Head of caudate nucleus (tissue), 42 donors: ENCODE measurements around the gene HOXD11.

Source experiments
- DNase-seq, 42 donors: peaks; one replicate each; pipeline versions ENCODE4 v3.0.0 to v3.0.0-alpha.2; 2020 to 2021; ENCODE audit warnings: mixed read lengths in 7 of 42
- intact Hi-C: fragments of 100-400 bp; cut with DNase I; formaldehyde crosslinking; loops from one replicate; pipeline ENCODE4 v1.15.0; 2022

HOXD11 gene

GRCh38 chr2:176100547-176101140, 6.4 kb upstream of the HOXD11 start:
- intact Hi-C loops = no loop called here
- DNase-seq = peak in 1 of 42 donors; percentile 1

- intact Hi-C loops = no loop called here
- DNase-seq = no peak
Measured at GRCh38 chr2:176101216-176101830, 5.8 kb upstream of the HOXD11 start.

- intact Hi-C loops = no loop called here
- DNase-seq = no peak
Measured at GRCh38 chr2:176101842-176102241, 5.2 kb upstream of the HOXD11 start.

DNA sequence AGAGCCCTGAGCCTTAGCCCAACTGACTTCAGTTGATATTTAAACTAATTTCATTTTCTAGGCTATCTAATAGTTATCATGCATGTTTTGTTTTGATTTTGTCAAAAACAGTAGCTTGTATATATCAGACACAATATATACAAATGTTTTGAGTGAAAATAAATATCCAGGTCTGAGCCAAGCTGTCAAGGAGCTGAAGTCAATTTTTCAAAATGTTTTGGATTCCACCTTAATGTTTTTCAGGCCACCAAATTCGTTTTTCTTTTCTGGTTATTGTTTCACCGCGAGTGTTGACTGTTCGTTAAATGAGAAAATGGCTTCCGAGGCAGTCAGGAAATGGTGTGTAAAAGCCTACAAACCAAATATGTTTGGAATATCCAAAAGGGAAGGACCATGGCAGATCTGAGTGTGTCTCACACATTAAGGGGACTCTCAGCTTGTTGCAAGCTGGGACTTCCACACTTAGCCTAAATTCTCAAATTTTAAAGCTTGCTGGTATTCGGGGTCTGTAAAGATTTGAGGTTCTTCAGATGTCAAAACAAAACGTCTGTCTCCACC, 4.7 kb upstream of the HOXD11 start:
- intact Hi-C loops = no loop called here
- no peak for DNase-seq

- intact Hi-C loops = no loop called here
- DNase-seq = no peak
Measured at GRCh38 chr2:176103194-176103593, 3.9 kb upstream of the HOXD11 start.

- intact Hi-C loops = no loop called here
- DNase-seq = no peak
Measured at GRCh38 chr2:176103742-176104315, 3.3 kb upstream of the HOXD11 start.

- no peak for DNase-seq
- intact Hi-C loops = no loop called here
Measured at GRCh38 chr2:176104316-176105077, 2.6 kb upstream of the HOXD11 start.

GRCh38 chr2:176105078-176105729, 1.9 kb upstream of the HOXD11 start:
- intact Hi-C loops = no loop called here

DNA sequence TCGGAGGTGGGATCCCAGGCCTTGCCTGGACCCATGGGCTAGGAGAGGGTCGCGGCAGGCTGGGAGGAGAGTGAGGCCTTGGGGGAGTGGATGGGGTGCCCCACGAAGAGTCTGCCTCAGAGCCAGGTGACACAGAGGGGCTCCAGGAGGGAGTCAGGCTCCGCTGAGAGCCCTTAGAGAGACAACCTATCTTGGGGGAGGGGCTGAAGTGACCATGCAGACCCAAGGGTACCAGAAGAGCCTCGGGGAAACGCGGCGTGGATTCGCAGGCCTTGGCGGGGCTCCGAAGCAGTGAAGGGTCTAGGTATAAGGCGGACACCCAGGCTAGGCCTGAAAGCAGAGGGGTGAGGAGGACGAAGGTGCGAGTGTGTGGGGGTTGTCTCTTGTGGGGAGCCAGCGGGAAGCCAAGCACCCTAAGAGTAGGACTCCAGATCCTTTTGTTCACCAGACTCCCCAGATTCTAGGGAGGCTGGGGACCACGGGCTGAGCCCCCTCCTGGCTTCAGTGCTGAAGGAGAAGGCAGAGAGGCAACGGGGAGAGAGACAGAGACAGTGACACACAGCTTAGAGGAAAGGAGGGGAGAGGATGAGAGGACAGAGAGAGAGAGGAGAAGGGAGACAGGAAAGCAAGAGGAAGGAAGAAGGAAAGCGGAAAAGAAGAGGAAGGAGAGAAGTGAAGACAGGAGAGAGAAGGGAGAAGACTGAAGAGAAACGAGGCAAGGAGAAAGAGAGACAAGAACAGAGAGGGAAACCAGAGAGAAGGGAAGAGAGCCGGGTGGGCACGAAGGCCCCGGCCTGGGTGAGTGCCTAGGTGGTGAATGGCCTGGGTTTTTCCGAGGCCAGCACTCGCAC, 1.1 kb upstream of the HOXD11 start:
- intact Hi-C loops = no loop called here
- no peak for DNase-seq

More at GRCh38 chr2:176105078-176105729, 1.9 kb upstream of the HOXD11 start:
- DNase-seq = no peak

- intact Hi-C loops = no loop called here
- DNase-seq = no peak
Measured at GRCh38 chr2:176107731-176108181, 676 bp downstream of the HOXD11 start.

DNA sequence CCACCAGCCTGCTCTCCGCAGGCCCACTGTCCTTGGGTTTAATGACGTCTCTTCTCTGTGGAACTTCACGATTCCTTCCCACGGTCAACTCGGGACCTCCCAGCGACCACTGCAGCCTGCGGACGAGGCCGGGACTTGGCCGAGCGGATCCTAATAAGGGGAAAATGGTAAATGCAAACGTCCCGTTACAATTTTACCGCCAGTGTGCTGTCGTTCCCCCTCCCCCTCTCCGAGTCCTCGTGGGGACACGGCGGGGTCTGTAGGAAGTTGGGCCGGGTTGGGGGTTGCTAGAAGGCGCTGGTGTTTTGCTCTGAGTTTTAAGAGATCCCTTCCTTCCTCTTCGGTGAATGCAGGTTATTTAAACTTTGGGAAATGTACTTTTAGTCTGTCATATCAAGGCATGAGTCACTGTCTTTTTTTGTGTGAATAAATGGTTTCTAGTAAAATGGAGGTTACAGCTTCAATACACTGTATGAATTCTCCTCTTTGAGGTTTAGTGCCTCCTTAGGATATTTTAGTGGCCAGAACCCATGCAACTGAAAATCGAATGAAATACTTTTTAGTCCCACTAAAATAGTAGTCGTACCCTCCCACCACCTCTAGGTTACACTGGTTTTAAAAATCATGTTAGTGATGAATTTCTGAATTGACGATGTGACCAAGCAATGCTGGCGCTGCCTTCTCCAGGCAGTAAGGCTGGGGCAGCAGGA, 2.3 kb downstream of the HOXD11 start:
- DNase-seq = no peak
- intact Hi-C loops = no loop called here

- no peak for DNase-seq
- intact Hi-C loops = no loop called here
Measured at GRCh38 chr2:176109946-176110345, 2.9 kb downstream of the HOXD11 start.

DNA sequence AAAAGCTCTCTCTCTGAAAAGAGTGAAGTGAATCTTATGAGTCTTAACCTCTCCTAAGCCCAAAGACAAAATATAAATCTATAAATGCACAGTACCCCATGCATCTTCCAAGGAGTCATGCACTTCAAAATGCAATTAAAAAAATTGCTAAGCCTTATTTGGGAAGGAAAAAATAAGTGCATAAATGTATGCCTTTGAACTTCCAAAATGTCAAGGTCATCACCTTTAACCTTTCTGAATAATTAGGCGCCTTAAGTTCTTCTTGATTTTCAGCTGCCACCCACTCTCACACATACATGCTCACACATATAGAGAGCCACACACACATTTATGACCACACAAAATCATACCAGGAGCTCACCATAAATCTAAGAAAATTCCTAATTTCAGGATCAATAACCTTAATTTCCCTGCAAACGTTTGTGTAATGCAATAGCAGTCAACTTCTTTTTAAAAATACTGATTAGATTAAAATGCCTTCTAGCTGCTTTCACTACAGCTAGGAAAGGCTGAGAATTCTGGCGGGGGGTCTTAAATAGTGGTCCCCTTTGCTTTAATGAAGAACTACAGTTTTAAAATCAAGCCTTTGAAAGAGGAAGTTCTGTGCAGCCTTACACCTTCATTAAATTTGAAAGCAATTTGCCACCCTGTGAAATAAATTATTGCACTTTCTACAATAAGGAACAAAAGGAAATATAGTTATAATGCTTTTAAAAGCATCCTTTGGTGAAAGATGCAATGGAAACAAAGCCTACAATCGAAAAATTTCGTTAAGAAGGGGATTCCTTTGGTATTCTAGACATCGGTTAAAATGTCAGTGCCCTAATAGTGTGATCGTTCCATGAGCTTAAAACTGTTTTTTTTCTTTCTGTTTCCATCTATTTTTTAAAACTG, 3.6 kb downstream of the HOXD11 start:
- intact Hi-C loops = no loop called here
- no peak for DNase-seq

DNA sequence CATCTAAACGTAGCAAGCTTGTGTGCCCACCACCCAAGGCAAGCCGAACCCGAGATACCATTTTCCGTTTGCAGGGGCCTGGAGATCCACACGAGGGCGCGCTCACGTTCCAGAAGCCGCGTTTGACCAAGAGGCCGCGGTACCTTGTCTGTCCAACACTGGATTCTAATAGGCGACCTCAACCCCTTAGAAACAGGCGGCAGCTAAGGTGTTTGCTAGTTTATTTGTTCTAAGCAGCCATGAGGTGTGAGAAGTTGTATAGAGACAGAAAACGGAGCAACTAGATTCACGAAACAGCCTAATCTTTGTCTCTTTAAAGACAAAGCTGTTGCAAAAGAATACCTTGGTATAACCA, 4.2 kb downstream of the HOXD11 start:
- intact Hi-C loops = no loop called here
- DNase-seq = peak in 5 of 42 donors; percentile 14 to 50 (median 19)

- intact Hi-C loops = no loop called here
- DNase-seq = no peak
Measured at GRCh38 chr2:176111846-176112374, 4.8 kb downstream of the HOXD11 start.
